ENCODE measurements around the gene TOR4A.

TOR4A gene

DNA sequence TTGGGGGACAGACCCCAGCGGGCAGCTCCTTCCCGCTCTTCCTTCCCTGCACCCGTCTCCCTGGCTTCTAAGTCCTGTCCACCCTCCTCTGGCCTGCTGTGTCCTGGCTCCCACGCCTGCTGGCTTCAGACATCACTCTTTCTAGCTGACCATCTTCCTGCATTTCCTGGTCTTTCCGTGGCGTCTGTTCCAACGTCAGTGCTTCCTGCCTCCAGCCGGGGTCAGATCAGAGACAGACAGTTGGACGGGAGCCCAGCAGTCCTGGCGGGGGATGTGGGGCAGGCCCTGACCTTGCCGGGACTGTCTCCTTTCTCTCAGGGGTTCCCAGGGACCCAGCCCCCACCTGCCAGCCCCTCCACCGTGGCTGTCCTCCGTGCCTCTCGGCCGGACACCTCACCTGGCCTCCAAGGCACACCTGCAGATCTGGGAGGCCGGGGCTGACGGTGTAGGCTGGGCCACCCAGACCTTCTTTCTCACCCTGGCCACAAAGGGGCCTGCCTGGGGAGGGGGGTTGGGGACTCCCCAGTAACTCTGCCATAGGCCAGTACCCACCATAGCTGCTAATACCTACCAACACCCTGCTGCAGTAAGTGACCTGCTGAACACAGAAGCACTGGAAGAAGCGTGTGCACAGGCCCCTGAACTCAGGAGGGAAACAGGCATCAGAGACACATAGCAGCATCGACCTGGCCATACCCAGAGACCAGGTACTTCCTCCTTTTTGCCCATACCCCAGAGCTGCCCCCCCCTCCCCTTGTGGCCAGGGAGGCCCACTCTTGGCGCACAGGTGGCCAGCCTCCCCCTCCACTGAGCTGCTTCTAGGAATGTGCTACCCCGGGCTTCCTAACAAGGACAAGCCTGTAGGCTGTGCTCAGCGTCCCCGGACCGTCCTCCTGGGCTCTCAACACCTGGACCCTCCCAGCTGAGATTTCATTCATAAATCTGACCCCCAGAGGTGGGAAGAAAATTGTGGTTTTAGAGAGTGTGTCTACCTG, 19.4 kb downstream of the TOR4A start:
- H3K4me3 ChIP-seq (ENCODE audit: low read depth, low read length), result no peak overlapping the region
- no peak for DNase-seq (ENCODE audit: low read depth)
- TF ChIP-seq, protein P1, sequence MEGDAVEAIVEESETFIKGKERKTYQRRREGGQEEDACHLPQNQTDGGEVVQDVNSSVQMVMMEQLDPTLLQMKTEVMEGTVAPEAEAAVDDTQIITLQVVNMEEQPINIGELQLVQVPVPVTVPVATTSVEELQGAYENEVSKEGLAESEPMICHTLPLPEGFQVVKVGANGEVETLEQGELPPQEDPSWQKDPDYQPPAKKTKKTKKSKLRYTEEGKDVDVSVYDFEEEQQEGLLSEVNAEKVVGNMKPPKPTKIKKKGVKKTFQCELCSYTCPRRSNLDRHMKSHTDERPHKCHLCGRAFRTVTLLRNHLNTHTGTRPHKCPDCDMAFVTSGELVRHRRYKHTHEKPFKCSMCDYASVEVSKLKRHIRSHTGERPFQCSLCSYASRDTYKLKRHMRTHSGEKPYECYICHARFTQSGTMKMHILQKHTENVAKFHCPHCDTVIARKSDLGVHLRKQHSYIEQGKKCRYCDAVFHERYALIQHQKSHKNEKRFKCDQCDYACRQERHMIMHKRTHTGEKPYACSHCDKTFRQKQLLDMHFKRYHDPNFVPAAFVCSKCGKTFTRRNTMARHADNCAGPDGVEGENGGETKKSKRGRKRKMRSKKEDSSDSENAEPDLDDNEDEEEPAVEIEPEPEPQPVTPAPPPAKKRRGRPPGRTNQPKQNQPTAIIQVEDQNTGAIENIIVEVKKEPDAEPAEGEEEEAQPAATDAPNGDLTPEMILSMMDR (IDR thresholded peaks at IDR 0.05; ENCODE audit: low read depth, low read length), result no peak
- TF ChIP-seq POLR2A (IDR thresholded peaks at IDR 0.05; ENCODE audit: extremely low read depth, insufficient read length), result no peak
- TF ChIP-seq, protein P2, sequence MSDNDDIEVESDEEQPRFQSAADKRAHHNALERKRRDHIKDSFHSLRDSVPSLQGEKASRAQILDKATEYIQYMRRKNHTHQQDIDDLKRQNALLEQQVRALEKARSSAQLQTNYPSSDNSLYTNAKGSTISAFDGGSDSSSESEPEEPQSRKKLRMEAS (IDR thresholded peaks at IDR 0.05; ENCODE audit: low read depth, low read length), result no peak
- TF ChIP-seq MYC (IDR thresholded peaks at IDR 0.05; ENCODE audit: low read depth, low read length), result no peak

DNA sequence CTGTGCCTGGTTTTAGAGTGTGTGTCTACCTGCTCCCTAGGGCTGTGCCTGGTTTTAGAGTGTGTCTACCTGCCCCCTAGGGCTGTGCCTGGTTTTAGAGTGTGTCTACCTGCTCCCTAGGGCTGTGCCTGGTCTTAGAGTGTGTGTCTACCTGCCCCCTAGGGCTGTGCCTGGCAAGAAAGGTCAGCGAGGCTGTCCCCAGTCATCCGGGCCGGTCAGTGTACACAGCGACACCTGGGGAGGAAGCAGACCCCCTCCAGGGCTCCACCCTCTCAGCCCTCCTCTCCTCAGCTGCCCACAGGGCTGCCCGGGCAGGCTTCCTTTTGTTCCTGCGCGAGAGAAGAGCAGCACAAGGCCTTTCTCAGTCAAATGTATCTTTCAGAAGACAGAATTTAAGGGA, 20.4 kb downstream of the TOR4A start:
- DNase-seq (ENCODE audit: low read depth), result no peak
- TF ChIP-seq, protein P2 (IDR thresholded peaks at IDR 0.05; ENCODE audit: low read depth, low read length), result no peak
- no peak for TF ChIP-seq MYC (IDR thresholded peaks at IDR 0.05; ENCODE audit: low read depth, low read length)
- TF ChIP-seq, protein P1 (IDR thresholded peaks at IDR 0.05; ENCODE audit: low read depth, low read length), result no peak
- TF ChIP-seq POLR2A (IDR thresholded peaks at IDR 0.05; ENCODE audit: extremely low read depth, insufficient read length), result no peak
- no peak overlapping the region for H3K4me3 ChIP-seq (ENCODE audit: low read depth, low read length)

DNA sequence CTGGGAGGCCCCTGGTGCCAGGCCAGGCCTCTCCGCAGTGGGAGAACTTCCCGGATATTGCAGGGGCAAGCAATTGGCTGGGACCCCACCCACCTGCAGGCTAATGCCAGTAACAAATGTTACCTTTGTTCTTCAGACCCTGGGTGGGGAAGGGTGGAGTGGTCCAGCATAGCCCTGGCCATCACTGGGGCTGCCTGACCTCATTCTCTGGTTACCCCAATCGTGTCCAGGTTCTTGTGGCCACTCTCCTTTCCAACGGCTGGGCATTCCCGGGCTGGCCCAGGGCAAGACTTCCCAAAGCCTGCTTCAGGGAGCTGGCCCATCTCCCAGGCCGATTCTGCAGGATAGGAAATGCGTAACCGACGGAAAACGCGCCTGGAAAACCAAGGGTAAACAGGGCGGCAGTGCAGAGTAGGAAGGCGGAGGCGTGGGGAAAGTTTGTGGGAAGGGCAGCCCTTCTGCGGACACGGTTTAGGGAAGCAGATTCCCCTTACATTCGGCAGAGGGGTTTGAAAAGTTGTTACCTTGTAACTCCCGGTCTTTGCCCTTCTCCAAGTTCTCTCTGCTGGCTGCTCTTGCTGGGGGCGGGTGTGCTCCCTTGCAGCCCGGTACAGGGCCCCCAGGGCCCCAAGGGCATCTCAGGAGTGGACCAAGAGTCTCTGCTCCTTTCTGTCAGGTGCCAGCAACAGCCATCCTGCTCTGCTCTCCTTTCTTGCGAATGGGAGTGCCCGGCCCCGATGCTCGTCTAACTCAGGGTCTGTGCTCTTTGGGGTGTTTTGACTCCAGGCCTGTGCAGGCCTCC, 21.1 kb downstream of the TOR4A start:
- TF ChIP-seq, protein P2 (IDR thresholded peaks at IDR 0.05; ENCODE audit: low read depth, low read length), result no peak
- TF ChIP-seq, protein P1 (IDR thresholded peaks at IDR 0.05; ENCODE audit: low read depth, low read length), result no peak
- no peak for TF ChIP-seq MYC (IDR thresholded peaks at IDR 0.05; ENCODE audit: low read depth, low read length)
- no peak for TF ChIP-seq POLR2A (IDR thresholded peaks at IDR 0.05; ENCODE audit: extremely low read depth, insufficient read length)
- H3K4me3 ChIP-seq (ENCODE audit: low read depth, low read length), result no peak overlapping the region
- DNase-seq (ENCODE audit: low read depth), result no peak

DNA sequence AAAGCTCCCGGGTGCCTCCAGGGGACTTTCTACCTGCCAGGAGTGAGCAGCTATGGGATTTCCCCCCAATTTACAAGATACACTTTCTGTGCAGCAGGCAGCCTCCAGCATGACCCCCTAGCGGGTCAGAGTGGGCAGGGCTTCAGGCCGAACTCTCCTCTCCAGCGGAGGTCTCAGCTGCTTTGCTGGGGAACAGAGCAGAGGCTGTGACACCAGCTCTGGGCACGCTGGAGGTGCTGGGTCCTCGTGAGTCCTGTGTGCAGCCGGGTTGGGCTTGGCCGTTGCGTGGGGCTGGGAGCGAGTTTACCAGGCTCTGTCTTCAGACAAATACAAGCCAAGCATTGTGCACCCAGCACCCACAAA, 21.7 kb downstream of the TOR4A start:
- H3K4me3 ChIP-seq (ENCODE audit: low read depth, low read length), result no peak overlapping the region

DNA sequence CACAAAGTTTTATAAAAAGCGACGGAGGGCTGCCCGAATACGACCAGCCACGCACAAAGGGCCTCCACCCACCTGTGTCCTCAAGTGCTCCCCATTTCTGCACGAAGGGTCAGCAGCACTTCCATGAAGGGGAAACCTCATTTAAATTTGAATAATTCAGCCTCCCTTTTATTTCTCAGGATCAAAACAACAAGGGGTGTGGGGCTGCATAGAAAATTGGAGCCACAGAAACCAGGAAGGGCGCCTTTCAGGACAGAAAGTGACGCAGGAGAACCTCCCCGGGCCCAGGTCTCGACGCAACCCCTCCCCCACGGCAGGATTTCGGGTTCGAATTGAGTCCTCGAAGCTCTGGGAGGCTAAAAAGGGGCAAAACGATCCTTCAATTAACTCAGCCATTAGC, 22.4 kb downstream of the TOR4A start:
- TF ChIP-seq MYC (IDR thresholded peaks at IDR 0.05; ENCODE audit: low read depth, low read length) (no peak), POLR2A (IDR thresholded peaks at IDR 0.05; ENCODE audit: extremely low read depth, insufficient read length) (no peak)
- TF ChIP-seq, protein P1 (IDR thresholded peaks at IDR 0.05; ENCODE audit: low read depth, low read length), result no peak
- TF ChIP-seq, protein P2 (IDR thresholded peaks at IDR 0.05; ENCODE audit: low read depth, low read length), result no peak
- no peak for DNase-seq (ENCODE audit: low read depth)
- no peak overlapping the region for H3K4me3 ChIP-seq (ENCODE audit: low read depth, low read length)

More for the DNA sequence above, 21.7 kb downstream of the TOR4A start:
- no peak for DNase-seq (ENCODE audit: low read depth)
- TF ChIP-seq, protein P1 (IDR thresholded peaks at IDR 0.05; ENCODE audit: low read depth, low read length), result no peak
- TF ChIP-seq, protein P2 (IDR thresholded peaks at IDR 0.05; ENCODE audit: low read depth, low read length), result no peak
- TF ChIP-seq MYC (IDR thresholded peaks at IDR 0.05; ENCODE audit: low read depth, low read length), result no peak
- no peak for TF ChIP-seq POLR2A (IDR thresholded peaks at IDR 0.05; ENCODE audit: extremely low read depth, insufficient read length)
